ENCODE results near the gene C11orf86.

DNA sequence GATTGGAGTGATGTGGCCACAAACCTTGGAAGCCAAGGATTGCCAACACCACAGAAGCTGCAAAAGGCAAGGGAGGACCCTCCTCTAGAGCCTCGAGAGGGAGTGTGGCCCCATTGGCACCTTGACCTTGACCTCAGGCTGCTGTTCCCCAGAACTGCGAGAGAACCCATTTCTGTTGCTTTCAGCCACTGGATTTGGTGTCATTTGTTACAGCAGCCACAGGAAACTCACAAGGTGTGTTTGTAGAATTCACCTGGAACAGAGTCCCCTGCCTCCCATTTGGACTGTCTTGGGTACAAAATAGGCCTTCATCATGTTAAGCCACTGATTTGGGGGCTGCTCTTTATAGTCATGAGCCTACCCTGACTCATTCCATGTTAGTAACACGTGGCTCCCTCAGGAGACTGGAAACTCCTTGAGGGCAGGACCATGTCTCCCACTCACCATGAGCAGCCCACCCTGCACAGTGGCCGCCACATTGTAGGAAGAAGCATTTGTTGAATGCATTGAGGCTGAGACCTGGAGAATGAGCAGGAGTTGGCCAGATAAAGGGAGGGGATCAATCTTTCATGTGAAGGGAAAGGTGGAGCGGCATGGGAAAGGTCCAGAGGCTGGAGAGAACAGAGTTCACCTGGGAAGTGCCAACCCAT is 8.3 kb downstream of the C11orf86 start:
- TF ChIP-seq, protein P1, sequence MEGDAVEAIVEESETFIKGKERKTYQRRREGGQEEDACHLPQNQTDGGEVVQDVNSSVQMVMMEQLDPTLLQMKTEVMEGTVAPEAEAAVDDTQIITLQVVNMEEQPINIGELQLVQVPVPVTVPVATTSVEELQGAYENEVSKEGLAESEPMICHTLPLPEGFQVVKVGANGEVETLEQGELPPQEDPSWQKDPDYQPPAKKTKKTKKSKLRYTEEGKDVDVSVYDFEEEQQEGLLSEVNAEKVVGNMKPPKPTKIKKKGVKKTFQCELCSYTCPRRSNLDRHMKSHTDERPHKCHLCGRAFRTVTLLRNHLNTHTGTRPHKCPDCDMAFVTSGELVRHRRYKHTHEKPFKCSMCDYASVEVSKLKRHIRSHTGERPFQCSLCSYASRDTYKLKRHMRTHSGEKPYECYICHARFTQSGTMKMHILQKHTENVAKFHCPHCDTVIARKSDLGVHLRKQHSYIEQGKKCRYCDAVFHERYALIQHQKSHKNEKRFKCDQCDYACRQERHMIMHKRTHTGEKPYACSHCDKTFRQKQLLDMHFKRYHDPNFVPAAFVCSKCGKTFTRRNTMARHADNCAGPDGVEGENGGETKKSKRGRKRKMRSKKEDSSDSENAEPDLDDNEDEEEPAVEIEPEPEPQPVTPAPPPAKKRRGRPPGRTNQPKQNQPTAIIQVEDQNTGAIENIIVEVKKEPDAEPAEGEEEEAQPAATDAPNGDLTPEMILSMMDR (IDR thresholded peaks at IDR 0.05), result no peak
- no peak for TF ChIP-seq EP300 (IDR thresholded peaks at IDR 0.05)

Measured in ovary (tissue), 3 donors.